Thoracic aorta (tissue), 2 donors: ENCODE data around the gene PGGHG. TPM values are rescaled to one million over a fixed set of nuclear protein-coding genes. Genes with fewer than 3 reads are reported as not detected.
"Not testable (repeated sequence)": the region's sequence is repeated elsewhere in the genome, so short reads cannot be mapped to it uniquely, and the experiment has no call there.

ENCODE experiments used
- ATAC-seq: fragments of 150-250 bp; one replicate; pipeline ENCODE4 v1.8.0; 2017; ENCODE audit warnings: low read depth; ENCODE audit not compliant: insufficient number of reproducible peaks, low FRiP score
- DNase-seq: peaks from one replicate; pipeline ENCODE4 v3.0.0-alpha.2; 2020; ENCODE audit warnings: low spot score
- H3K27ac ChIP-seq, 2 donors: fragments of 200-600 bp; sonication (generic); 1 replicate in 1 of 2; 2 replicates in 1 of 2; pipeline ENCODE4 v1.5.1; 2016; ENCODE audit warnings: mild to moderate bottlenecking in 2 of 2, moderate library complexity in 2 of 2
- H3K27me3 ChIP-seq: fragments of 200-600 bp; sonication (generic); replicated peaks from 2 replicates; pipeline ENCODE4 v1.6.0; 2016; ENCODE audit warnings: mild to moderate bottlenecking; ENCODE audit not compliant: insufficient read depth
- H3K36me3 ChIP-seq: fragments of 200-600 bp; sonication (generic); one replicate; pipeline ENCODE4 v1.5.1; 2016
- H3K4me1 ChIP-seq, 2 donors: fragments of 200-600 bp; sonication (generic); 1 replicate in 1 of 2; 2 replicates in 1 of 2; pipeline versions ENCODE4 v1.5.1 to v1.6.0; 2016; ENCODE audit warnings: low read depth in 2 of 2, mild to moderate bottlenecking in 1 of 2; ENCODE audit not compliant: control insufficient read depth in 1 of 2
- H3K4me3 ChIP-seq: fragments of 200-600 bp; sonication (generic); 2 replicates; pipeline ENCODE4 v1.5.1; 2016; ENCODE audit warnings: mild to moderate bottlenecking
- H3K9me3 ChIP-seq: fragments of 200-600 bp; sonication (generic); 2 replicates; pipeline ENCODE4 v1.5.1; 2016
- total RNA-seq, 2 donors: library from RNA; depleted of rRNA; stranded (reverse); fragments of >200 nt; gene quantifications; one replicate each; pipeline versions ENCODE4 v1.1.0 to v1.2.3, GENCODE V29; 2016
- TF ChIP-seq, protein P1 (sequence below): fragments of 200-600 bp; sonication (generic); IDR thresholded peaks from one replicate; pipeline ENCODE4 v1.5.1; 2019; ENCODE audit warnings: antibody characterized with exemption

PGGHG gene
- total RNA-seq, 2 donors from 2014 or later: 54.2 to 68.8 TPM

DNA sequence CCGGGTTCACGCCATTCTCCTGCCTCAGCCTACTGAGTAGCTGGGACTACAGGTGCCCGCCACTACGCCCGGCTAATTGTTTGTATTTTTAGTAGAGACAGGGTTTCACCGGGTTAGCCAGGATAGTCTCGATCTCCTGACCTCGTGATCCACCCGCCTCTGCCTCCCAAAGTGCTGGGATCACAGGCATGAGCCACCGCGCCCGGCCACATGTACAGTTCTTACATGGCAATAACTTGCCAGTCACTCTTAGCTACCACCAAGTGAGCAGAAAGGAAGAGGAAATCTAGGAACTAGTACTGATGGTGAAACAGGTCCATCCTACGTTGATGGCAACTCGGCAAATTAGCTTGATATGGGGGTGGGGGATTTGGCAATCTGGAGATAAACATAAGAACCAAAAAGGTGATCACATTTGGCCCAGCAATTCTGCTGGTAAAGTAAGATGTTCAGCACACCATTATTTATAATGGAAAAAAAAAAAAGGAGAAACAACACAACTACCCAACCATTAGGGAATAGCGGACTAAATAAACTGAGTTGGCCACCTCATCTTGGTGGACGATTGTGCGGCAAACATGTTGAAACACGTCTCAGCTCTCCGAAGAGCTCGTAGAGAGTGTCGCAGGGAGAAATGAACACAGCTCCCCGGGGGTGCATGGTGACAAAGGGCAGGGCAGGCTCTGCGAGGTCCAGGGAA, 5.4 kb upstream of the PGGHG start:
- Histone ChIP-seq H3K27me3 (peaks cover 5% of the 10 kb centered on the region), H3K27ac (no peak overlapping the region), H3K4me3 (no peak overlapping the region), H3K4me1 (peaks cover 0 to 33% of the 10 kb centered on the region in 2 donors), H3K36me3 (no peaks in the 10 kb centered on the region), H3K9me3 (no peaks in the 10 kb centered on the region)
- no peak for ATAC-seq
- TF ChIP-seq, protein P1, sequence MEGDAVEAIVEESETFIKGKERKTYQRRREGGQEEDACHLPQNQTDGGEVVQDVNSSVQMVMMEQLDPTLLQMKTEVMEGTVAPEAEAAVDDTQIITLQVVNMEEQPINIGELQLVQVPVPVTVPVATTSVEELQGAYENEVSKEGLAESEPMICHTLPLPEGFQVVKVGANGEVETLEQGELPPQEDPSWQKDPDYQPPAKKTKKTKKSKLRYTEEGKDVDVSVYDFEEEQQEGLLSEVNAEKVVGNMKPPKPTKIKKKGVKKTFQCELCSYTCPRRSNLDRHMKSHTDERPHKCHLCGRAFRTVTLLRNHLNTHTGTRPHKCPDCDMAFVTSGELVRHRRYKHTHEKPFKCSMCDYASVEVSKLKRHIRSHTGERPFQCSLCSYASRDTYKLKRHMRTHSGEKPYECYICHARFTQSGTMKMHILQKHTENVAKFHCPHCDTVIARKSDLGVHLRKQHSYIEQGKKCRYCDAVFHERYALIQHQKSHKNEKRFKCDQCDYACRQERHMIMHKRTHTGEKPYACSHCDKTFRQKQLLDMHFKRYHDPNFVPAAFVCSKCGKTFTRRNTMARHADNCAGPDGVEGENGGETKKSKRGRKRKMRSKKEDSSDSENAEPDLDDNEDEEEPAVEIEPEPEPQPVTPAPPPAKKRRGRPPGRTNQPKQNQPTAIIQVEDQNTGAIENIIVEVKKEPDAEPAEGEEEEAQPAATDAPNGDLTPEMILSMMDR: no peak
- DNase-seq: no peak

DNA sequence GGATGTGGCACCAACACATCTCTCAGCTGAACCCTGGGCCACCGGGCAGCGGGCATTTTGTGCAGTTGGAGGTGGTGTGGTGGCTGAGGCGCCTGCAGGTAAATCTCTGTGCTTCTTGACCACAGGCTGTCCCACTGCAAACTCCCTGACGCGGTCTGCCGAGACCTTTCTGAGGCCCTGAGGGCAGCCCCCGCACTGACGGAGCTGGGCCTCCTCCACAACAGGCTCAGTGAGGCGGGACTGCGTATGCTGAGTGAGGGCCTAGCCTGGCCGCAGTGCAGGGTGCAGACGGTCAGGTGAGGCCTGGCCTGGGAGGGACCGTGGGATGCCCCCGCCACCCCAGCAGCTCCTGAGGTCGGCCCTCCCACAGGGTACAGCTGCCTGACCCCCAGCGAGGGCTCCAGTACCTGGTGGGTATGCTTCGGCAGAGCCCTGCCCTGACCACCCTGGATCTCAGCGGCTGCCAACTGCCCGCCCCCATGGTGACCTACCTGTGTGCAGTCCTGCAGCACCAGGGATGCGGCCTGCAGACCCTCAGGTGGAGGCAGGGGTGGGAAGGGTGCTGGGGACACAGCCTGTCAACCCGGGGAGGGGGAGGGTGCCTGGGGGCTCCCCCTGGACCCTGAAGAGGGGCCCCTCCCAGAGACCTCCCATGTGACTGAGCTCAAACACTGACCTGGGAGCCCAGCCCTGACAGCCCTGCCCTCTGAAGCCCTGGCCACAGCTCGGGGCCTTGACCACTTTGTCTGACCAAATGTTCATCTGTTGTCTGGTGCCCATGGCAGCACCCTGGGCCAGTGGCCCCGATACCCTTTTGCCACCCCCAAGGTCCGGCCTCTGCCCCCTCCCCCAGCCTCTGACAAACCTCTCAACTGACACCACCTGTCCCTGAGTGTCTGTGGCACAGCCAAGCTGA, 4.6 kb upstream of the PGGHG start:
- H3K9me3 ChIP-seq: no peaks in the 10 kb centered on the region
- no peak for DNase-seq
- peaks cover 5% of the 10 kb centered on the region for H3K27me3 ChIP-seq
- no peak overlapping the region for H3K27ac ChIP-seq
- H3K36me3 ChIP-seq: no peaks in the 10 kb centered on the region
- TF ChIP-seq, protein P1: no peak
- peaks cover 0 to 30% of the 10 kb centered on the region in 2 donors for H3K4me1 ChIP-seq
- H3K4me3 ChIP-seq: no peak overlapping the region
- no peak for ATAC-seq

DNA sequence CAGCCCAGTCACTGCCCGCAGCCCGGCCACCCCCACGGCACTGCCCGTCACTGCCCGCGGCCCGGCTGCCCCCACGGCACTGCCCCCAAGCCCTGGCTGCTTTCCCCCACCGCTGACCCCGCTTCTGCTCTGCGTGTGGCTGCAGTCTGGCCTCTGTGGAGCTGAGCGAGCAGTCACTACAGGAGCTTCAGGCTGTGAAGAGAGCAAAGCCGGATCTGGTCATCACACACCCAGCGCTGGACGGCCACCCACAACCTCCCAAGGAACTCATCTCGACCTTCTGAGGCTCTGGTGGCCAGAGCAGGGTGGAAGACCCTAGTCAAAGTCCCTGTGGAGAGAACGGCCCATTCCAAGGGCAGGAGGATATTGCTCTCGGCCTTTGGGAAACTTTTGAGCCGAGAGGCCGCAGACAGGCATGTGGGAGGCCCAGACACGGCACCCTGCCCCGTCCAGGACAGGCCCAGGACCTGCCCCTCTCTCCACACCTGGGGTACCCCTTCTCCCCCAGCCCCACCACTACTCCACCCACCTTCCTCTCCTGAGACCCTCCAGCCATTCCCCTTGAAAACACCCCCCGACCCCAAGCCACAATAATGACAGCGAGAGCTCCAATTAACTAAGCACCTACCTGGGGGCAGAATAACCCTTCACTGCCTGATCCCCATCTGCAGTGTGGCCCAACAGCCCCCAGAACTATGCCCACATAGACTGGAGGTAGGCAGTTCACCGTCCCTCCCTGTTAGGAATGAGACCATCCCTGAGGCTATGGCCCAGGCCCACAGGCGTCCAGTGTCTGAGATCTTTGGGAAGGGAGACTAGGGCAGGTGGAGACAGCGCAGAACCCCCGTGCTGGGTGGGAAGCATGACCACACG, 3.7 kb upstream of the PGGHG start:
- H3K27me3 ChIP-seq: peaks cover 5% of the 10 kb centered on the region
- peaks cover 6 to 30% of the 10 kb centered on the region in 2 donors for H3K4me1 ChIP-seq
- no peak for DNase-seq
- TF ChIP-seq, protein P1: no peak
- no peaks in the 10 kb centered on the region for H3K9me3 ChIP-seq
- H3K4me3 ChIP-seq: no peak overlapping the region
- H3K36me3 ChIP-seq: no peaks in the 10 kb centered on the region
- ATAC-seq: no peak
- no peak overlapping the region for H3K27ac ChIP-seq

DNA sequence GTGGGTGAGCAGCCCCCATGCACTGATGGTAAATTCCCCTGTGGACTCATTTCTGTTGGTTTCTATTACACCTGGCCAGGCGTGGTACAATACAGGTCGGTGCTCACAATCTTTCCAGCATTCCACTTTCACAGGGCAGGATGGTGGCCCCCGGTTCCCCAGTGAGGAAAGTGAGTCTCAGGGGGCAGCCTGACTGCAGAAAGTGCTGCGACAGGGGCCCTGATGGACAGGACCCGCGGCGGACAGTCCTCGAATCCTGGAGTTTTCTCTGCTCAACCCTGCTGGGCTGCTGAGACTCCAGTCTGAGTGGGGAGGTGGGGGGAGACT, 3.1 kb upstream of the PGGHG start:
- no peak for DNase-seq
- peaks cover 3% of the 10 kb centered on the region for H3K27me3 ChIP-seq
- no peak for ATAC-seq
- no peaks in the 10 kb centered on the region for H3K36me3 ChIP-seq
- H3K27ac ChIP-seq: no peak overlapping the region
- H3K9me3 ChIP-seq: no peaks in the 10 kb centered on the region
- peaks cover 6 to 28% of the 10 kb centered on the region in 2 donors for H3K4me1 ChIP-seq
- no peak overlapping the region for H3K4me3 ChIP-seq
- TF ChIP-seq, protein P1: no peak

DNA sequence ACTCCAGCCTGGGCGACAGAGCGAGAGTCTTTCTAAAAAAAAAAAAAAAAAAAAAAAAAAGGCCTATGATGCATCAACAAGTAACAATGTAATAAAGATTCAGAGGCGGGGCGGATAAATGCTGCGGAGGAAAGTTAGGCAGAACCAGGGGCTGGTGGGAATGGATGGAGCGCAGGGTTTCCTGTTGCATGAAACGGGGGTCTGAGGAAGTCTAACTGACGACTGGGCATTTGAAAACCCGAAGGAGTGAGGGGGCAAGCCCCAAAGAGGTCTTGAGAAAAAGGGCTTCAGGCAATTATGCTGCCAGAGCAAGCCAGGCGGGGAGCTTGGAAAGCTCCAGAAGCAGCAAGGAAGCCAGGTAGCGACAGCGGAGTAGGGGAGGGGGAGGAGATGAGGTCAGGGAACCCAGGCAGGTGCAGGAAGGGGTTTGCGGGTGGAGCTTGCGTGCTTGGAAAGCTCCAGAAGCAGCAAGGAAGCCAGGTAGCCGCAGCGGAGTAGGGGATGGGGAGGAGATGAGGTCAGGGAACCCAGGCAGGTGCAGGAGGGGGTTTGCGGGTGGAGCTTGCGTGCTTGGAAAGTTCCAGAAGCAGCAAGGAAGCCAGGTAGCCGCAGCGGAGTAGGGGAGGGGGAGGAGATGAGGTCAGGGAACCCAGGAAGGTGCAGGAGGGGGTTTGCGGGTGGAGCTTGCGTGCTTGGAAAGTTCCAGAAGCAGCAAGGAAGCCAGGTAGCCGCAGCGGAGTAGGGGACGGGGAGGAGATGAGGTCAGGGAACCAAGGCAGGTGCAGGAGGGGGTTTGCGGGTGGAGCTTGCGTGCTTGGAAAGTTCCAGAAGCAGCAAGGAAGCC, 1.7 kb upstream of the PGGHG start:
- not testable (repeated sequence) for H3K9me3 ChIP-seq, H3K27ac ChIP-seq, H3K27me3 ChIP-seq, H3K36me3 ChIP-seq, DNase-seq, H3K4me3 ChIP-seq, ATAC-seq
- H3K4me1 ChIP-seq: peaks cover 6 to 20% of the 10 kb centered on the region in 2 donors
